ENCODE data around the gene LZTFL1.
A peak's percentile ranks its signal among the peaks of the same experiment; 100 is the strongest.

LZTFL1 gene

GRCh38 chr3:45841757-45842491, at the start of gene LZTFL1:
TSS of gene LZTFL1 (minus strand) at chr3:45842119. CDS start at chr3:45841991, 128 bp downstream.
- peak; percentile 86 for DNase-seq

GRCh38 chr3:45890405-45890804, 48.5 kb upstream of the LZTFL1 start:
- no peak for DNase-seq

- no peak for DNase-seq
Observed at GRCh38 chr3:45889337-45889736, 47.4 kb upstream of the LZTFL1 start.

GRCh38 chr3:45887759-45888511, 46.0 kb upstream of the LZTFL1 start:
- no peak for DNase-seq

- no peak for DNase-seq
Observed at GRCh38 chr3:45887285-45887684, 45.4 kb upstream of the LZTFL1 start.

GRCh38 chr3:45885979-45886705, 44.2 kb upstream of the LZTFL1 start, which contains the start of gene CCR9:
TSS of gene CCR9 (plus strand) at chr3:45886543. CDS start at chr3:45894934, 8,391 bp downstream.
- DNase-seq: no peak

- no peak for DNase-seq
Observed at GRCh38 chr3:45884368-45885201, 42.7 kb upstream of the LZTFL1 start.

GRCh38 chr3:45881078-45882022, 39.4 kb upstream of the LZTFL1 start:
- peak; percentile 55 for DNase-seq

- no peak for DNase-seq
Observed at GRCh38 chr3:45880725-45881077, 38.8 kb upstream of the LZTFL1 start.

- no peak for DNase-seq
Observed at GRCh38 chr3:45878124-45878523, 36.2 kb upstream of the LZTFL1 start.

- no peak for DNase-seq
Observed at GRCh38 chr3:45874677-45875346, 32.9 kb upstream of the LZTFL1 start.

GRCh38 chr3:45873638-45874037, 31.7 kb upstream of the LZTFL1 start:
- no peak for DNase-seq

GRCh38 chr3:45873036-45873435, 31.1 kb upstream of the LZTFL1 start:
- DNase-seq: no peak

- no peak for DNase-seq
Observed at GRCh38 chr3:45872569-45872968, 30.6 kb upstream of the LZTFL1 start.

- no peak for DNase-seq
Observed at GRCh38 chr3:45871780-45872179, 29.9 kb upstream of the LZTFL1 start.

- peak; percentile 60 for DNase-seq
Observed at GRCh38 chr3:45870099-45870498, 28.2 kb upstream of the LZTFL1 start.

GRCh38 chr3:45869638-45870037, 27.7 kb upstream of the LZTFL1 start:
- no peak for DNase-seq

- no peak for DNase-seq
Observed at GRCh38 chr3:45868650-45869049, 26.7 kb upstream of the LZTFL1 start.

GRCh38 chr3:45868213-45868612, 26.3 kb upstream of the LZTFL1 start:
- DNase-seq: no peak

- no peak for DNase-seq
Observed at GRCh38 chr3:45865563-45865962, 23.6 kb upstream of the LZTFL1 start.
